ENCODE results near the gene ZNF219.
A peak's percentile ranks its signal among the peaks of the same experiment; 100 is the strongest.

Gene ZNF219

GRCh38 chr14:21078287-21078686 lies 20.2 kb downstream of the ZNF219 start:
- Histone ChIP-seq H3K4me3 (ENCODE audit: low read length) (no peak overlapping the region), H3K4me1 (ENCODE audit: control insufficient read depth, insufficient read depth, low read length) (no peaks in the 10 kb centered on the region), H3K9ac (ENCODE audit: low read length) (no peak overlapping the region), H3K36me3 (ENCODE audit: control insufficient read depth, insufficient read depth, low read length) (peaks cover 64% of the 10 kb centered on the region), H3K27ac (ENCODE audit: low read depth, low read length) (no peak overlapping the region), H3K27me3 (ENCODE audit: control insufficient read depth, insufficient read depth, low read length) (no peaks in the 10 kb centered on the region)

GRCh38 chr14:21077672-21078071 lies 20.8 kb downstream of the ZNF219 start:
- Histone ChIP-seq H3K27me3 (ENCODE audit: control insufficient read depth, insufficient read depth, low read length) (no peaks in the 10 kb centered on the region), H3K27ac (ENCODE audit: low read depth, low read length) (no peak overlapping the region), H3K4me1 (ENCODE audit: control insufficient read depth, insufficient read depth, low read length) (peaks cover 4% of the 10 kb centered on the region), H3K4me3 (ENCODE audit: low read length) (no peak overlapping the region), H3K36me3 (ENCODE audit: control insufficient read depth, insufficient read depth, low read length) (peaks cover 67% of the 10 kb centered on the region), H3K9ac (ENCODE audit: low read length) (no peak overlapping the region)

DNA sequence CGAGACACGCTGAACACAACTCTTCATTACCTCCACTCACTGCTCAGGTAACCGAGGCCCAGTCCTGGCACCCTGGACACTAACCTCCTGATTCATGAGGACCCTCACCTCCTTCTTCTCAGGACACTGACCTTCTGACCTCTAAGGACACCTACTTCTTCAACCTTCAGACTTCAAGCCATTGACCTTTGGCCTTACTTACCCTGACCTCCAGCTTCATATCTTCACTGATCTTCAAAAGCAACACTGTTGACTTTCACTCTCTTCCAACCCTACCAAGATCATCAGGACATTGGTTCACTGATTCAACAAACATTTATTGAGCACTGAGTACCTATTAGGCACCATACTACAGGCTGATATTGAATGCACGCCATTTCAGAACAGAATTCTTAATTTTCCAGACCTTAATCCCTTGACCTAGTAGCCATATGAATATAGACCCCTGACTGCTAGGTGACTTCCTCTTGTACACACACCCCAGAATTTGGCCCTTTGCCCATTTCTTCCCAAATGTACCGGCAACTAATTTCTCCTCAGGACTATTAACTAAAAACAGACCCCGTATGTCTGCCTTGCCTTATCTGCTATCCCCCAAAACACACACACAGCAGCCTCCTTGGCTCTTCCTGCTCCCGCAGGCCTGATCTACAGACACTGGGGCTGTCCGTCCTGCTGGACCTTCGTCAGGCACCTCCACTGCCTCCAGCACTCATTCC lies 22.6 kb downstream of the ZNF219 start:
- Histone ChIP-seq H3K36me3 (ENCODE audit: control insufficient read depth, insufficient read depth, low read length) (peaks cover 53% of the 10 kb centered on the region), H3K4me1 (ENCODE audit: control insufficient read depth, insufficient read depth, low read length) (peaks cover 16% of the 10 kb centered on the region), H3K4me3 (ENCODE audit: low read length) (no peak overlapping the region), H3K27ac (ENCODE audit: low read depth, low read length) (no peak overlapping the region), H3K27me3 (ENCODE audit: control insufficient read depth, insufficient read depth, low read length) (no peaks in the 10 kb centered on the region), H3K9ac (ENCODE audit: low read length) (no peak overlapping the region)

- Histone ChIP-seq H3K27ac (ENCODE audit: low read depth, low read length) (no peak overlapping the region), H3K4me1 (ENCODE audit: control insufficient read depth, insufficient read depth, low read length) (peaks cover 16% of the 10 kb centered on the region), H3K36me3 (ENCODE audit: control insufficient read depth, insufficient read depth, low read length) (peaks cover 45% of the 10 kb centered on the region)
Measured at GRCh38 chr14:21074398-21075272, 23.8 kb downstream of the ZNF219 start.

GRCh38 chr14:21073921-21074320 lies 24.5 kb downstream of the ZNF219 start:
- Histone ChIP-seq H3K9ac (ENCODE audit: low read length) (no peak overlapping the region), H3K4me1 (ENCODE audit: control insufficient read depth, insufficient read depth, low read length) (peaks cover 22% of the 10 kb centered on the region), H3K27me3 (ENCODE audit: control insufficient read depth, insufficient read depth, low read length) (no peaks in the 10 kb centered on the region), H3K4me3 (ENCODE audit: low read length) (no peak overlapping the region), H3K27ac (ENCODE audit: low read depth, low read length) (no peak overlapping the region), H3K36me3 (ENCODE audit: control insufficient read depth, insufficient read depth, low read length) (peaks cover 40% of the 10 kb centered on the region)

More at GRCh38 chr14:21074398-21075272, 23.8 kb downstream of the ZNF219 start:
- Histone ChIP-seq H3K27me3 (ENCODE audit: control insufficient read depth, insufficient read depth, low read length) (no peaks in the 10 kb centered on the region), H3K9ac (ENCODE audit: low read length) (no peak overlapping the region), H3K4me3 (ENCODE audit: low read length) (no peak overlapping the region)

DNA sequence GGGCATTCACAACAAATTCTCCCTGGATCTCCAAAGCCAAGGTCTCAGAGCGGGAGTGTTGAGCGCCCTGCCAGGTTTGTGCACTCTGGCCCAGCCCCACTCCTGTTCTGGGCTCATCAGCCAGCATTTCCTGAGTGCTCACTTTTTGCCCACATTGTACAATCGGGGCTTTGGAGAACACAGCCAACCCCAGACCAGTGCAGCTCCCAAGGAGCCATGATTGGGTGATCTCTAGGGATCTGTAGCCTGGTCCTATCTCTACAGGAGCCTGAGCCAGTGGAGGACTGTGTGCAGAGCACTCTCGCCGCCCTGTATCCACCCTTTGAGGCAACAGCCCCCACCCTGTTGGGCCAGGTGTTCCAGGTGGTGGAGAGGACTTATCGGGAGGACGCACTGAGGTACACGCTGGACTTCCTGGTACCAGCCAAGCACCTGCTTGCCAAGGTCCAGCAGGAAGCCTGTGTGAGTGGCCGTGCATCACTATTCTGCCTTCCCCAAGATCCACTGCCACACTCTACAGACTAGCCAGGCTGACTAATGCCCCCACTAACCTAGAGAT lies 25.6 kb downstream of the ZNF219 start:
- Histone ChIP-seq H3K27ac (ENCODE audit: low read depth, low read length) (peak overlapping the region; percentile 88), H3K9ac (ENCODE audit: low read length) (no peak overlapping the region), H3K36me3 (ENCODE audit: control insufficient read depth, insufficient read depth, low read length) (peaks cover 32% of the 10 kb centered on the region), H3K27me3 (ENCODE audit: control insufficient read depth, insufficient read depth, low read length) (no peaks in the 10 kb centered on the region), H3K4me1 (ENCODE audit: control insufficient read depth, insufficient read depth, low read length) (peaks cover 26% of the 10 kb centered on the region), H3K4me3 (ENCODE audit: low read length) (no peak overlapping the region)

GRCh38 chr14:21072031-21072473 lies 26.4 kb downstream of the ZNF219 start:
- Histone ChIP-seq H3K27ac (ENCODE audit: low read depth, low read length) (peak overlapping the region; percentile 88), H3K27me3 (ENCODE audit: control insufficient read depth, insufficient read depth, low read length) (no peaks in the 10 kb centered on the region), H3K4me3 (ENCODE audit: low read length) (peak overlapping the region; percentile 94), H3K4me1 (ENCODE audit: control insufficient read depth, insufficient read depth, low read length) (peaks cover 26% of the 10 kb centered on the region), H3K9ac (ENCODE audit: low read length) (peak overlapping the region; percentile 35), H3K36me3 (ENCODE audit: control insufficient read depth, insufficient read depth, low read length) (peaks cover 32% of the 10 kb centered on the region)

- Histone ChIP-seq H3K9ac (ENCODE audit: low read length) (peak overlapping the region; percentile 95), H3K27me3 (ENCODE audit: control insufficient read depth, insufficient read depth, low read length) (no peaks in the 10 kb centered on the region), H3K4me1 (ENCODE audit: control insufficient read depth, insufficient read depth, low read length) (peaks cover 26% of the 10 kb centered on the region), H3K4me3 (ENCODE audit: low read length) (peak overlapping the region; percentile 94), H3K36me3 (ENCODE audit: control insufficient read depth, insufficient read depth, low read length) (peaks cover 28% of the 10 kb centered on the region), H3K27ac (ENCODE audit: low read depth, low read length) (peak overlapping the region; percentile 88)
Measured at GRCh38 chr14:21071225-21072030, 27.0 kb downstream of the ZNF219 start.

GRCh38 chr14:21070610-21071224 lies 27.7 kb downstream of the ZNF219 start:
- H3K4me1 ChIP-seq (ENCODE audit: control insufficient read depth, insufficient read depth, low read length) = peaks cover 26% of the 10 kb centered on the region

DNA sequence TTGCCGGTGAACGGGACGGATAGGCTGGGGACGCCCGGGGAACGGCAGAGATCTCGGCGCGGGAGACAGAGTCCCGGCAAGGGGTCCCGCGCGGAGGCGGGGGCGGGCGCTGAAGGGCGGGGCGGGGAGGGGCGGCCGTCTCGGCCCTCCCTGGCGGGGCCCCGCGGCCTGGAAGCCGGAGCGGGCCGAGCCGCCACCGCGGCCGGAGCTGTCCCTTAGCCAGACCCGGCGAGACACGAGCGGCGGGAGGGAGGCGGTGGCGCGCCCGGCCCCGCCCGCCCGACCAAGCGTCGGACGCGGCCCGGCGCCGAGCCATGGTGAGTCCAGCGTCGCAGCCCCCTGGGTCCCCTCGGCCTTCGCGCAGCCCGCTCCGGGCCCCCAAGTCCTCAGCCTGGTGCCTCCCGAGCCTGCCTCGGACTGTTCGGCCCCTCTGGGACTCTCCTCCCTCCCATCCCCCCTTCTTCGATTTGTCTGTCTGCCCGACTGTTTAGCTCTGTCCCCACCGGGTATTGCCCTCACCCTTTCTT lies 28.3 kb downstream of the ZNF219 start, which contains the start of gene ARHGEF40:
Gene ARHGEF40, plus strand, starts transcription at position 222 of the 527 bp plus-strand sequence. Its CDS starts 93 bp downstream, at position 315.
- peak within 1 kb of the TSS; percentile 94 for H3K4me3 ChIP-seq (ENCODE audit: low read length)
- H3K36me3 ChIP-seq (ENCODE audit: control insufficient read depth, insufficient read depth, low read length) = peaks cover 15% of the 10 kb centered on the region
- H3K4me1 ChIP-seq (ENCODE audit: control insufficient read depth, insufficient read depth, low read length) = peaks cover 26% of the 10 kb centered on the region
- H3K27me3 ChIP-seq (ENCODE audit: control insufficient read depth, insufficient read depth, low read length) = no peaks in the 10 kb centered on the region
- H3K9ac ChIP-seq (ENCODE audit: low read length) = peak within 1 kb of the TSS; percentile 95
- H3K27ac ChIP-seq (ENCODE audit: low read depth, low read length) = peak within 1 kb of the TSS; percentile 88

More at GRCh38 chr14:21070610-21071224, 27.7 kb downstream of the ZNF219 start:
- peak overlapping the region; percentile 88 for H3K27ac ChIP-seq (ENCODE audit: low read depth, low read length)
- no peaks in the 10 kb centered on the region for H3K27me3 ChIP-seq (ENCODE audit: control insufficient read depth, insufficient read depth, low read length)
- H3K4me3 ChIP-seq (ENCODE audit: low read length) = peak overlapping the region; percentile 94
- peak overlapping the region; percentile 95 for H3K9ac ChIP-seq (ENCODE audit: low read length)
- H3K36me3 ChIP-seq (ENCODE audit: control insufficient read depth, insufficient read depth, low read length) = peaks cover 21% of the 10 kb centered on the region

- no peaks in the 10 kb centered on the region for H3K27me3 ChIP-seq (ENCODE audit: control insufficient read depth, insufficient read depth, low read length)
- H3K4me3 ChIP-seq (ENCODE audit: low read length) = peak overlapping the region; percentile 94
- peaks cover 9% of the 10 kb centered on the region for H3K36me3 ChIP-seq (ENCODE audit: control insufficient read depth, insufficient read depth, low read length)
- peak overlapping the region; percentile 80 for H3K27ac ChIP-seq (ENCODE audit: low read depth, low read length)
- peak overlapping the region; percentile 49 for H3K9ac ChIP-seq (ENCODE audit: low read length)
- H3K4me1 ChIP-seq (ENCODE audit: control insufficient read depth, insufficient read depth, low read length) = peaks cover 26% of the 10 kb centered on the region
Measured at GRCh38 chr14:21069388-21070082, 28.9 kb downstream of the ZNF219 start.
